Measurements from ENCODE around the gene SETD5. TPM values are rescaled to one million over a fixed set of nuclear protein-coding genes. Genes with fewer than 3 reads are reported as not detected.
A peak's percentile ranks its signal among the peaks of the same experiment; 100 is the strongest.

Gene SETD5
- total RNA-seq, 4 donors from 2014 or later = 84.0 to 158 (median 114) TPM

DNA sequence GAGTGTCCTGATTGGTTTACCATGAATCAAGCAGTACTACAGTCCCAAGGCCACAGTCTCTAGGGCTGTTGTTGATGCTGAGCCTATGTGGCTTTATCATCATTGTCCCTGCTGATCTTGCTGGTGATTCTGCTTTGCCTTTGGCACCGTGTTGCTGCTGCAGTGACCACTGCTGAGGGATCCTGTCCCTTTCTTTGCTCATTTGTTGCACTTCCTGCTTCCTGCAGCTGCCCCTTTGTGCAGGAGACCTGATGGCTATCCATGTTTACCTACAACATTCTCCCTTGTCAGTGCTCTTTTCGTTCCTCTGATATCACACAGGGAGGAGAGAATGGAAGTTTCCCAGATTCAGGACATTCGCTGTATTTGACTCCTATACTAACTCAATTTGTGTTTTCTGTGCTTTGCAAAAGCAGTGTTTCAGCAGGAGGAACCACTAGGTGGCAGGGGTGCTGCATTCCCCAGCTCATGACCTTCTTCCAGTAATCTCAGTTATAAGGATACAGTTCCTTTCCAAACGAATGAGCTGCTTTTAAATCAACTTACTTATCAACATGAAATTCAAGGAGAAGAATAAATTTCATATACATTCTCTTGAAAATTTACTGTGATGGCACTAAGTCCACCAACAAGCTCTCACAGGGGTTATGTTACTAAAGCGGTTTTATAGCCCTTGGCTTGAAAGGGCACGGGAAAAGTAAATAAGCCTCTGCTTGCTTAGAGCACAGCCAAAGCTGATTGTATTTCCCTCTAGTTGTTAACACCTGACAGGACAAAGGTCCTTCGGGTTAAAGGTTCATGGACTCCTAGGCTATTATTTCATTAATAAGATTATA, 44.3 kb upstream of the SETD5 start:
- Histone ChIP-seq H3K4me1 (peaks cover 53 to 56% of the 10 kb centered on the region in 2 donors), H3K27me3 (no peaks in the 10 kb centered on the region), H3K9me3 (no peaks in the 10 kb centered on the region), H3K4me3 (replicated peaks in 1 of 3) (no peak overlapping the region), H3K27ac (peak overlapping the region; percentile 14 to 99 (median 93)), H3K36me3 (no peaks in the 10 kb centered on the region)
- WGBS, 2 donors = 20 to 25% methylated on average over 7 of the region's 7 CpGs
- peak; percentile 78 to 79 for DNase-seq
- intact Hi-C loops (cut with DNase I) = no loop called here
- TF ChIP-seq, protein P1, sequence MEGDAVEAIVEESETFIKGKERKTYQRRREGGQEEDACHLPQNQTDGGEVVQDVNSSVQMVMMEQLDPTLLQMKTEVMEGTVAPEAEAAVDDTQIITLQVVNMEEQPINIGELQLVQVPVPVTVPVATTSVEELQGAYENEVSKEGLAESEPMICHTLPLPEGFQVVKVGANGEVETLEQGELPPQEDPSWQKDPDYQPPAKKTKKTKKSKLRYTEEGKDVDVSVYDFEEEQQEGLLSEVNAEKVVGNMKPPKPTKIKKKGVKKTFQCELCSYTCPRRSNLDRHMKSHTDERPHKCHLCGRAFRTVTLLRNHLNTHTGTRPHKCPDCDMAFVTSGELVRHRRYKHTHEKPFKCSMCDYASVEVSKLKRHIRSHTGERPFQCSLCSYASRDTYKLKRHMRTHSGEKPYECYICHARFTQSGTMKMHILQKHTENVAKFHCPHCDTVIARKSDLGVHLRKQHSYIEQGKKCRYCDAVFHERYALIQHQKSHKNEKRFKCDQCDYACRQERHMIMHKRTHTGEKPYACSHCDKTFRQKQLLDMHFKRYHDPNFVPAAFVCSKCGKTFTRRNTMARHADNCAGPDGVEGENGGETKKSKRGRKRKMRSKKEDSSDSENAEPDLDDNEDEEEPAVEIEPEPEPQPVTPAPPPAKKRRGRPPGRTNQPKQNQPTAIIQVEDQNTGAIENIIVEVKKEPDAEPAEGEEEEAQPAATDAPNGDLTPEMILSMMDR (IDR thresholded peaks at IDR 0.05) = peak; percentile 73 to 93 (median 86)
- TF ChIP-seq POLR2A (IDR thresholded peaks at IDR 0.05) = no peak

DNA sequence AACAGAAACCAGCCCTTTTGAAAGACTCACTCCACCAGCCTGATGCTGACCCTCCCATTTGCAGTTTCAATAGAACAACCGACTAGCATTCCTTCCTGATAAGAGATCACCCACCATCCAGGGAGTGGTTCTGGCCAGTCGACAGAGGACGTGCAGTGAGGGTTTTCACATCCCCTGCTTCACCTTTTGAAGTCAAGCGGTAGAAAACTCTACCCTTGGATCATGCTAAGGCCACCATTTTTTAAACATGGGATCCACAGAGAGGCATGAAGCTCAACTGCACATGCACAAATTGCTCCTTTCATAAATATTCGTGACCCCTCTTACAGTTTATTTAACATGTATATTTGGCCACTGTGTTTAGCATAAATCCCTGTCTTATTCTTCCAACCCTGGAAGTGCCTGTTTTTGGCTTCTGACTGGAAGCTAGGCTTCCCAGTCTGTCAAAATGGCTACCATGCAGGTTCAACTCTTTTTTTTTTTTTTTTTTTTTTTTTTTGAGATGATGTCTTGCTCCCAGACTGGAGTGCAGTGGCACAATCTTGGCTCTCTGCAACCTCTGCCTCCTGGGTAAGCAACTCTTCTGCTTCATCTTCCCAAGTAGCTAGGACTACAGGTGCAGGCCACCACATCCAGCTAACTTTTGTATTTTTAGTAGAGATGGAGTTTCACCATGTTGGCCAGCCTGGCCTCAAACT, 35.6 kb upstream of the SETD5 start:
- peaks cover 11 to 12% of the 10 kb centered on the region in 2 donors for H3K36me3 ChIP-seq
- no peaks in the 10 kb centered on the region for H3K27me3 ChIP-seq
- WGBS, 2 donors = 89 to 90% methylated on average over 4 to 5 of the region's 5 CpGs
- H3K9me3 ChIP-seq = no peaks in the 10 kb centered on the region
- H3K4me1 ChIP-seq = peaks cover 3 to 5% of the 10 kb centered on the region in 2 donors
- intact Hi-C loops (cut with DNase I) = loop anchor here (10.0 kb wide), 1 partner anchor 63 kb away; no protein-coding TSS in a partner anchor
- H3K4me3 ChIP-seq (replicated peaks in 1 of 3) = no peak overlapping the region
- TF ChIP-seq, protein P1 (IDR thresholded peaks at IDR 0.05) = no peak
- TF ChIP-seq POLR2A (IDR thresholded peaks at IDR 0.05) = no peak
- no peak overlapping the region for H3K27ac ChIP-seq
- DNase-seq = no peak

DNA sequence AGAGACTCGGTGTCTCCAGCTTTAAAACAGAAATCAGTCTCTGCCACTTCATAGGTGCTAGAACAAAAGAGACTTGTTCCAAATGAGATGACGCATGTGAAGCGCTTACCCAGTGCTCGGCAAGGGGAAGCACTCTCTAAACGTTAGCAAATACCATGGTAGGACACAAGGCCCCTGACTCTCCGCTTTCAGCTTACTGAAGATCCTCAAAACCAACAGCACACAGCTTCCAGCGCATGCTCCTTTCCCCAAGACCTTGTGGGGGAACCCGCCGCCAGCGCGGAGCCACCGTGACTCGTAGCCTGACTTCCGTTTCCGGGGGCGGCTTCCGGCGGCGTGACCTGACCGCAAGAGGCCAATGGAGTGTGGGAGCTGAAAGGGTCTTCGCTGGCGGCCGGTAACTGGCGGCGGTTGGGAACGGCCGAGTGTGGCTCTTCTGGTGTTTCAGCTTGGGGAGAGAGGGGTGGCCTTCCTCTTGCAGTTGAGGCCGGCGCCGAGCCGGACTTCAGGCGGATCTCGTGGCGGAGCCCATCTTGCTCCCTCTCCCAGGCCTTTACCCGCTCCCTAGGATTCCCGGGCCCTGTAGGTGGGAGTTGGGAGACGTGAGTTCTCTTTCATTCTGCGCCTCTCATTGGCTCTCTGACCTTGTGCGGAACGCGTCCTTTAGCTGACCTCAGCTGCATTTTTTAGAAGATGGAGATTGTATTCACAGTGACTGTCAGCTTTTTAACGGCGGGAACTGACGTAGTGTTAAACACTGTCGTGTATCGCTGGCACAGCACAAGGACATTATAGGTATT, 34.5 kb upstream of the SETD5 start, which contains the start of gene THUMPD3:
Gene THUMPD3, plus strand, starts transcription at position 324 of the 800 bp plus-strand sequence. CDS start 2,015 bp downstream, outside the sequence.
- Histone ChIP-seq H3K4me3 (replicated peaks in 1 of 3) (peak within 1 kb of the TSS; percentile 36 to 88 (median 57)), H3K27ac (peak within 1 kb of the TSS; percentile 54 to 86 (median 79)), H3K9me3 (no peaks in the 10 kb centered on the region), H3K27me3 (no peaks in the 10 kb centered on the region), H3K4me1 (peaks cover 3 to 5% of the 10 kb centered on the region in 2 donors), H3K36me3 (peaks cover 19 to 22% of the 10 kb centered on the region in 2 donors)
- intact Hi-C loops (cut with DNase I) = loop anchor here (10.0 kb wide), 1 partner anchor 62 kb away; no protein-coding TSS in a partner anchor
- WGBS, 2 donors = 0 to 1% methylated on average over 33 to 37 of the region's 46 CpGs
- peak in 1 of 2 donors; percentile 83 for TF ChIP-seq POLR2A (IDR thresholded peaks at IDR 0.05)
- TF ChIP-seq, protein P1 (IDR thresholded peaks at IDR 0.05) = no peak
- peak; percentile 88 to 93 for DNase-seq

DNA sequence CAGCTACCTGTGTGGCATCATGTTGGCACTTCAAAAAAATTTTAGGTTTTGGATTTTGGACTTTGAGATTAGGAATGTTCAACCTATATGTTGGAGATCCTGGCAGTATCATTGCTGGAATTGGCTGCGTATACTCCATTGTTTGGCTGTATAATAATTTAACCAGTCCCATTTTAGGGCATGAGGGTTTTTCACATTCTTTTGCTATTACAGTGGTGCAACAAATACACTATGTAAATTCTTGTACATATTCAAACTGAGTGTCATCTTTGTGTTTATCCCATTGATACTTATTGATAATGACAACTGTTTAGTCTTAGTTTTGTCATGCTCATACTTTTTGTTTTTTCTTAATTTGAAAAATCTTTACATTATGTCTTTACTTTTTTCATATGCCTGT, 27.9 kb upstream of the SETD5 start:
- Histone ChIP-seq H3K27me3 (no peaks in the 10 kb centered on the region), H3K36me3 (peaks cover 55 to 58% of the 10 kb centered on the region in 2 donors), H3K9me3 (no peaks in the 10 kb centered on the region), H3K4me1 (no peaks in the 10 kb centered on the region), H3K27ac (no peak overlapping the region), H3K4me3 (replicated peaks in 1 of 3) (no peak overlapping the region)
- TF ChIP-seq, protein P1 (IDR thresholded peaks at IDR 0.05) = no peak
- TF ChIP-seq POLR2A (IDR thresholded peaks at IDR 0.05) = no peak
- no peak for DNase-seq
- intact Hi-C loops (cut with DNase I) = loop anchor here (10.0 kb wide), 1 partner anchor 55 kb away; no protein-coding TSS in a partner anchor
- WGBS, 2 donors = 97 to 100% methylated on average over 1 of the region's 1 CpG
